Panc1 (cell line): ENCODE results near the gene CNTLN. TPM values are rescaled to one million over a fixed set of nuclear protein-coding genes. Genes with fewer than 3 reads are reported as not detected.

ENCODE experiments used
- ATAC-seq: fragments of 200-7000 bp; cut with Tn5 transposase; 2 replicates; pipeline ENCODE4 v1.9.1; 2020; ENCODE audit warnings: mild to moderate bottlenecking, moderate library complexity
- BruUV-seq: library from RNA; stranded (reverse); fragments of 400-500 nt; replicated peaks from 2 replicates; lab custom pipeline; 2021; lab: Mats Ljungman, UMichigan
- CTCF ChIA-PET: fragments of 300-600 bp; sonication (Branson Sonifier 250); formaldehyde crosslinking; loops from one replicate; lab custom pipeline; 2022; ENCODE audit warnings: antibody characterized with exemption; lab: Charles Lee
- POLR2A ChIA-PET: fragments of 300-600 bp; sonication (Branson Sonifier 250); formaldehyde crosslinking; loops from one replicate; lab custom pipeline; 2022; ENCODE audit warnings: antibody characterized with exemption; lab: Charles Lee
- DNase-seq: peaks from one replicate; pipeline ENCODE4 v3.0.0-alpha.2; 2010; ENCODE audit warnings: low read depth, low spot score
- H3K27ac ChIP-seq: 2 replicates; pipeline ENCODE4 v1.5.1; 2011; ENCODE audit warnings: mild to moderate bottlenecking, low read length, inconsistent platforms
- H3K27me3 ChIP-seq: fragments of 200-500 bp; sonication (Bioruptor generic); 2 replicates; pipeline ENCODE4 v1.6.0; 2014; ENCODE audit warnings: low read length, inconsistent platforms; ENCODE audit not compliant: control insufficient read depth, insufficient read depth
- H3K36me3 ChIP-seq: fragments of 200-500 bp; sonication (Bioruptor generic); 2 replicates; pipeline ENCODE4 v1.5.1; 2014; ENCODE audit warnings: inconsistent platforms, mild to moderate bottlenecking, low read length, moderate library complexity; ENCODE audit not compliant: control insufficient read depth, insufficient read depth
- H3K4me1 ChIP-seq: 2 replicates; pipeline ENCODE4 v1.5.1; 2011; ENCODE audit warnings: inconsistent platforms, mild to moderate bottlenecking, low read length, moderate library complexity; ENCODE audit not compliant: control insufficient read depth, insufficient read depth
- H3K4me3 ChIP-seq, 2 experiments: 2 replicates each; pipeline ENCODE4 v1.5.1; 2011 to 2012; ENCODE audit warnings: low read depth in 2 of 2, low read length in 2 of 2, mild to moderate bottlenecking in 2 of 2, inconsistent platforms in 1 of 2, moderate library complexity in 1 of 2
- H3K9me3 ChIP-seq: fragments of 200-500 bp; sonication (Bioruptor generic); 2 replicates; pipeline ENCODE4 v1.5.1; 2014; ENCODE audit warnings: low read depth, mild to moderate bottlenecking, inconsistent platforms, low read length, moderate library complexity; ENCODE audit not compliant: control insufficient read depth, insufficient read depth
- POLR2AphosphoS5 ChIP-seq: IDR thresholded peaks from 2 replicates; pipeline ENCODE4 v1.6.1; 2012; ENCODE audit warnings: mild to moderate bottlenecking, low read depth, low read length, moderate library complexity
- SIN3A ChIP-seq: IDR thresholded peaks from 2 replicates; pipeline ENCODE4 v1.6.1; 2012; ENCODE audit warnings: low read depth, mild to moderate bottlenecking, low read length, moderate library complexity, borderline replicate concordance; ENCODE audit not compliant: insufficient read depth
- TCF7L2 ChIP-seq: IDR thresholded peaks from 2 replicates; pipeline ENCODE4 v1.6.1; 2011; ENCODE audit warnings: mild to moderate bottlenecking, low read depth, low read length, inconsistent platforms
- in situ Hi-C: cut with HindIII; loops from 2 replicates; pipeline ENCODE4 v1.10.0; 2016; ENCODE audit warnings: low sequenced_read_pairs, low pct_unique_long_range_greater_than_20kb
- intact Hi-C: fragments of 100-400 bp; cut with micrococcal nuclease; formaldehyde crosslinking; loops from one replicate; pipeline ENCODE4 v1.10.0; 2022; ENCODE audit not compliant: unreplicated experiment
- total RNA-seq: library from RNA; stranded (reverse); gene quantifications from one replicate; pipeline ENCODE4 v1.2.1, GENCODE V29; 2021; ENCODE audit not compliant: unreplicated experiment
- TF ChIP-seq, protein P1 (sequence below), 2 experiments: IDR thresholded peaks; 2 replicates each; pipeline ENCODE4 v1.6.1; 2011 to 2012; ENCODE audit warnings: low read depth in 2 of 2, control low read depth in 1 of 2, low read length in 1 of 2, mild to moderate bottlenecking in 1 of 2, moderate library complexity in 1 of 2; ENCODE audit not compliant: insufficient read depth in 1 of 2
- TF ChIP-seq, protein P2 (sequence below): fragments of 450-650 bp; IDR thresholded peaks from 2 replicates; pipeline ENCODE4 v1.5.1; 2017; ENCODE audit warnings: mild to moderate bottlenecking

The CNTLN gene
- total RNA-seq, 1 experiment from 2014 or later, result not detected

DNA sequence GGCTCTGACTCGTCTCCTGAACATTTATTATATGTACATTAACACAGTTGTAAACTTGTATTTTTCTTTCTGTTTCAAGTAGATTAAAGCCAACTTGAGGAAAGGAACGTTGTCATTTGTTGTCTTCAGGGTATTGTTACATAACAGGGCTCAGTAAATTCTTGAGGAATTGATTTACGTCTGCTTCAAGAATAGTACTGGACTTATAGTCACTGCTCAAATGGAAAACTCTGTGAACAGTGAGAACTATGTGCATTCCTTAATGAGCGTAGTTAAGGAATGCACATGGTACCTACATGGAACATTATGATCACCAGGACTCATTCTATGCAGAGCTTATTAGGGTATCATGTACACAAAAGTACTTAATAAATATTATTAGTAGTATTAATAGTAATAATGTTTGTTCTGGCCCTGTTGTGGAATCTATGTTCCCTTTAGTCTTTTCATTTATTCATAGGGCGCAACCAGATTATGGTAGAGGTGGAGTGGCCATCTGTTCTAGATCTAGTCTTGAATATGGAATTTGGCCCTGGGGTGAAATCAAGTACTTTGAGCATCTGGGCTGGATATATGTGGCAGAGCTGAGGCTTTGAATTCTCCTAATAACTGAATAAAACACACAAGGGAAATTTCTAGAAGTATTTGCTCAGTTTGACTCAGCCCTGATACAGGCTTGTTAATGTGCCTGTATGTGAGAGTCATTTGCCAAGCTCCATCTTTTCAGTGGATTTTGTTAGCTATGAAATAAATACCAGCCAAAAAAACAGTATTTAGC is 335.4 kb downstream of the CNTLN start:
- ATAC-seq, result no peak
- H3K4me1 ChIP-seq, result no peaks in the 10 kb centered on the region
- BruUV-seq, result no TSS peak
- no peak for DNase-seq
- in situ Hi-C loops, result no loop called here
- TF ChIP-seq TCF7L2, result no peak
- ChIA-PET CTCF (no interaction called here), POLR2A (no interaction called here)
- H3K27ac ChIP-seq, result no peak overlapping the region
- H3K4me3 ChIP-seq, result no peak overlapping the region
- H3K27me3 ChIP-seq, result no peaks in the 10 kb centered on the region
- no peaks in the 10 kb centered on the region for H3K36me3 ChIP-seq
- intact Hi-C loops, result no loop called here
- H3K9me3 ChIP-seq, result no peaks in the 10 kb centered on the region

DNA sequence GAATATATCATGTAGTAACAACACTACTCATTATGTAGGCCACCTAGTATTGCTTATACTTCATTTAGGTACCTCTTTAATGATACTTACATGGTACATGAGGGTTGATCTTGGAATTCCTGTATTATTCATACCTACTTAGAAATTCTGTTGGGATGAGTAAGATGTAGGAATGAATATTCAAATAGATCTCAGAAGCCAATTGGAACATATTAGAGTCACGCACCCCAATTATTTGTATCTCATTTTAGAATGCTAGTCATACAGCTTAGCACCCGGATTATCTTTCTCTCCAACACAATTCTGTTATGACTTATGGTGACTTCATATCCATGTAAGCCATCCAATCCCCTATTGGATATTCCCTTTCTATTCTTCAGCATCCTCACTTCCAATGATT is 337.3 kb downstream of the CNTLN start:
- Histone ChIP-seq H3K4me1 (no peaks in the 10 kb centered on the region), H3K9me3 (no peaks in the 10 kb centered on the region), H3K36me3 (no peaks in the 10 kb centered on the region), H3K4me3 (no peak overlapping the region), H3K27ac (no peak overlapping the region), H3K27me3 (no peaks in the 10 kb centered on the region)
- in situ Hi-C loops (no loop called here), intact Hi-C loops (no loop called here)
- no peak for DNase-seq
- CTCF ChIA-PET, result no interaction called here
- TF ChIP-seq TCF7L2 (no peak), SIN3A (no peak), POLR2AphosphoS5 (no peak)
- TF ChIP-seq, protein P1, sequence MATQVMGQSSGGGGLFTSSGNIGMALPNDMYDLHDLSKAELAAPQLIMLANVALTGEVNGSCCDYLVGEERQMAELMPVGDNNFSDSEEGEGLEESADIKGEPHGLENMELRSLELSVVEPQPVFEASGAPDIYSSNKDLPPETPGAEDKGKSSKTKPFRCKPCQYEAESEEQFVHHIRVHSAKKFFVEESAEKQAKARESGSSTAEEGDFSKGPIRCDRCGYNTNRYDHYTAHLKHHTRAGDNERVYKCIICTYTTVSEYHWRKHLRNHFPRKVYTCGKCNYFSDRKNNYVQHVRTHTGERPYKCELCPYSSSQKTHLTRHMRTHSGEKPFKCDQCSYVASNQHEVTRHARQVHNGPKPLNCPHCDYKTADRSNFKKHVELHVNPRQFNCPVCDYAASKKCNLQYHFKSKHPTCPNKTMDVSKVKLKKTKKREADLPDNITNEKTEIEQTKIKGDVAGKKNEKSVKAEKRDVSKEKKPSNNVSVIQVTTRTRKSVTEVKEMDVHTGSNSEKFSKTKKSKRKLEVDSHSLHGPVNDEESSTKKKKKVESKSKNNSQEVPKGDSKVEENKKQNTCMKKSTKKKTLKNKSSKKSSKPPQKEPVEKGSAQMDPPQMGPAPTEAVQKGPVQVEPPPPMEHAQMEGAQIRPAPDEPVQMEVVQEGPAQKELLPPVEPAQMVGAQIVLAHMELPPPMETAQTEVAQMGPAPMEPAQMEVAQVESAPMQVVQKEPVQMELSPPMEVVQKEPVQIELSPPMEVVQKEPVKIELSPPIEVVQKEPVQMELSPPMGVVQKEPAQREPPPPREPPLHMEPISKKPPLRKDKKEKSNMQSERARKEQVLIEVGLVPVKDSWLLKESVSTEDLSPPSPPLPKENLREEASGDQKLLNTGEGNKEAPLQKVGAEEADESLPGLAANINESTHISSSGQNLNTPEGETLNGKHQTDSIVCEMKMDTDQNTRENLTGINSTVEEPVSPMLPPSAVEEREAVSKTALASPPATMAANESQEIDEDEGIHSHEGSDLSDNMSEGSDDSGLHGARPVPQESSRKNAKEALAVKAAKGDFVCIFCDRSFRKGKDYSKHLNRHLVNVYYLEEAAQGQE (IDR thresholded peaks at IDR 0.05; ENCODE audit: insufficient read depth in 1 of 2, low read depth in 2 of 2, low read length in 1 of 2), result no peak
- TF ChIP-seq, protein P2, sequence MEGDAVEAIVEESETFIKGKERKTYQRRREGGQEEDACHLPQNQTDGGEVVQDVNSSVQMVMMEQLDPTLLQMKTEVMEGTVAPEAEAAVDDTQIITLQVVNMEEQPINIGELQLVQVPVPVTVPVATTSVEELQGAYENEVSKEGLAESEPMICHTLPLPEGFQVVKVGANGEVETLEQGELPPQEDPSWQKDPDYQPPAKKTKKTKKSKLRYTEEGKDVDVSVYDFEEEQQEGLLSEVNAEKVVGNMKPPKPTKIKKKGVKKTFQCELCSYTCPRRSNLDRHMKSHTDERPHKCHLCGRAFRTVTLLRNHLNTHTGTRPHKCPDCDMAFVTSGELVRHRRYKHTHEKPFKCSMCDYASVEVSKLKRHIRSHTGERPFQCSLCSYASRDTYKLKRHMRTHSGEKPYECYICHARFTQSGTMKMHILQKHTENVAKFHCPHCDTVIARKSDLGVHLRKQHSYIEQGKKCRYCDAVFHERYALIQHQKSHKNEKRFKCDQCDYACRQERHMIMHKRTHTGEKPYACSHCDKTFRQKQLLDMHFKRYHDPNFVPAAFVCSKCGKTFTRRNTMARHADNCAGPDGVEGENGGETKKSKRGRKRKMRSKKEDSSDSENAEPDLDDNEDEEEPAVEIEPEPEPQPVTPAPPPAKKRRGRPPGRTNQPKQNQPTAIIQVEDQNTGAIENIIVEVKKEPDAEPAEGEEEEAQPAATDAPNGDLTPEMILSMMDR, result no peak
- BruUV-seq, result no TSS peak
- POLR2A ChIA-PET, result no interaction called here
- no peak for ATAC-seq

DNA sequence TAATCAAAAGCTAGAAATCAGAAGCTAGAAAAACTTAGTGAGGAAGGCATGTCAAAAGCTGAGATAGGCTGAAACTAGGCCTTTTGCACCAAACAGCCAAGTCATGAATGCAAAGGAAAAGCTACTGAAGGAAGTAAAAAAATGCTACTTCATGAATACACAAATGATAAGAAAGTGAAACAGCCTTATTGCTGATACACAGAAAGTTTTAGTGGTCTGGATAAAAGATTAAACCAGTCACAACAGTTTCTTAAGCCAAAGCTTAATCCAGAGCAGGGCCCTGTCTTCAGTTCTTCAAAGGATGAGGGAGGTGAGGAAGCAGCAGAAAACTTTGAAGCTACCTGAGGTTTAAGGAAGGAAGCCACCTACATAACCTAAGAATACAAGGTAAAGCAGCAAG is 341.6 kb downstream of the CNTLN start:
- ChIA-PET POLR2A (no interaction called here), CTCF (no interaction called here)
- no peaks in the 10 kb centered on the region for H3K27me3 ChIP-seq
- BruUV-seq, result no TSS peak
- no peaks in the 10 kb centered on the region for H3K9me3 ChIP-seq
- no peak overlapping the region for H3K27ac ChIP-seq
- in situ Hi-C loops (no loop called here), intact Hi-C loops (no loop called here)
- H3K36me3 ChIP-seq, result no peaks in the 10 kb centered on the region
- H3K4me1 ChIP-seq, result no peaks in the 10 kb centered on the region
- TF ChIP-seq, protein P1 (IDR thresholded peaks at IDR 0.05; ENCODE audit: insufficient read depth in 1 of 2, low read depth in 2 of 2, low read length in 1 of 2), result no peak
- TF ChIP-seq POLR2AphosphoS5, result no peak
- no peak for TF ChIP-seq SIN3A
- TF ChIP-seq TCF7L2, result no peak
- TF ChIP-seq, protein P2, result no peak
- no peak overlapping the region for H3K4me3 ChIP-seq
- ATAC-seq, result no peak
- no peak for DNase-seq
